ENCODE results near the gene ITGBL1.

The ITGBL1 gene

GRCh38 chr13:101626925-101627555, 174.6 kb downstream of the ITGBL1 start:
- Histone ChIP-seq H3K9me3 (replicated peaks; ENCODE audit: insufficient read depth, low read length) (no peaks in the 10 kb centered on the region), H3K27ac (ENCODE audit: low read length) (no peak overlapping the region), H3K9ac (ENCODE audit: low read length) (no peak overlapping the region), H3K4me2 (ENCODE audit: low read depth, low read length) (peak overlapping the region; percentile 52), H3K79me2 (ENCODE audit: low read length) (no peaks in the 10 kb centered on the region), H3F3A (ENCODE audit: insufficient read depth, low read length) (peaks cover 16% of the 10 kb centered on the region), H3K9me2 (replicated peaks; ENCODE audit: insufficient read depth, low read length) (no peaks in the 10 kb centered on the region), H3K36me3 (replicated peaks; ENCODE audit: insufficient read depth, low read length) (no peaks in the 10 kb centered on the region), H3K27me3 (replicated peaks; ENCODE audit: insufficient read depth, low read length) (peaks cover 45% of the 10 kb centered on the region), H4K20me1 (ENCODE audit: insufficient read depth, low read length) (peaks cover 6% of the 10 kb centered on the region; the same call in 1 of the 2 replicates), H3K4me1 (ENCODE audit: low read length) (peaks cover 14% of the 10 kb centered on the region), H3K4me3 (ENCODE audit: low read length) (no peak overlapping the region), H2AFZ (ENCODE audit: low read length) (no peak overlapping the region)
- no peak for TF ChIP-seq EZH2phosphoT487 (IDR thresholded peaks at IDR 0.05; ENCODE audit: low read length)
- TF ChIP-seq CTCF (IDR thresholded peaks at IDR 0.05; ENCODE audit: low read length) = no peak
- TF ChIP-seq EZH2 (optimal IDR thresholded peaks at IDR 0.05; ENCODE audit: low read depth, low read length) = no peak
- DNase-seq = peak; percentile 90

- peak; percentile 23 for DNase-seq
- Histone ChIP-seq H2AFZ (ENCODE audit: low read length) (no peak overlapping the region), H4K20me1 (ENCODE audit: insufficient read depth, low read length) (peaks cover 6% of the 10 kb centered on the region; the same call in 1 of the 2 replicates), H3K9ac (ENCODE audit: low read length) (no peak overlapping the region), H3K4me3 (ENCODE audit: low read length) (no peak overlapping the region), H3K27ac (ENCODE audit: low read length) (no peak overlapping the region), H3F3A (ENCODE audit: insufficient read depth, low read length) (peaks cover 16% of the 10 kb centered on the region), H3K36me3 (replicated peaks; ENCODE audit: insufficient read depth, low read length) (no peaks in the 10 kb centered on the region), H3K4me2 (ENCODE audit: low read depth, low read length) (peak overlapping the region; percentile 39), H3K79me2 (ENCODE audit: low read length) (no peaks in the 10 kb centered on the region), H3K9me3 (replicated peaks; ENCODE audit: insufficient read depth, low read length) (no peaks in the 10 kb centered on the region), H3K4me1 (ENCODE audit: low read length) (peaks cover 14% of the 10 kb centered on the region), H3K9me2 (replicated peaks; ENCODE audit: insufficient read depth, low read length) (no peaks in the 10 kb centered on the region), H3K27me3 (replicated peaks; ENCODE audit: insufficient read depth, low read length) (peaks cover 45% of the 10 kb centered on the region)
- TF ChIP-seq EZH2phosphoT487 (IDR thresholded peaks at IDR 0.05; ENCODE audit: low read length) = no peak
- TF ChIP-seq CTCF (IDR thresholded peaks at IDR 0.05; ENCODE audit: low read length) = no peak
- TF ChIP-seq EZH2 (optimal IDR thresholded peaks at IDR 0.05; ENCODE audit: low read depth, low read length) = no peak
Measured at GRCh38 chr13:101627556-101627943, 175.1 kb downstream of the ITGBL1 start.

GRCh38 chr13:101628900-101629299, 176.4 kb downstream of the ITGBL1 start:
- no peak for DNase-seq
- no peaks in the 10 kb centered on the region for H3K79me2 ChIP-seq (ENCODE audit: low read length)
- H4K20me1 ChIP-seq (ENCODE audit: insufficient read depth, low read length) = peaks cover 6% of the 10 kb centered on the region; the same call in 1 of the 2 replicates
- no peaks in the 10 kb centered on the region for H3K9me2 ChIP-seq (replicated peaks; ENCODE audit: insufficient read depth, low read length)
- peaks cover 16% of the 10 kb centered on the region for H3F3A ChIP-seq (ENCODE audit: insufficient read depth, low read length)
- peaks cover 14% of the 10 kb centered on the region for H3K4me1 ChIP-seq (ENCODE audit: low read length)
- TF ChIP-seq EZH2phosphoT487 (IDR thresholded peaks at IDR 0.05; ENCODE audit: low read length) = no peak
- no peak for TF ChIP-seq EZH2 (optimal IDR thresholded peaks at IDR 0.05; ENCODE audit: low read depth, low read length)
- no peak for TF ChIP-seq CTCF (IDR thresholded peaks at IDR 0.05; ENCODE audit: low read length)
- no peak overlapping the region for H3K9ac ChIP-seq (ENCODE audit: low read length)
- no peak overlapping the region for H2AFZ ChIP-seq (ENCODE audit: low read length)
- no peak overlapping the region for H3K4me3 ChIP-seq (ENCODE audit: low read length)
- H3K4me2 ChIP-seq (ENCODE audit: low read depth, low read length) = no peak overlapping the region
- no peaks in the 10 kb centered on the region for H3K36me3 ChIP-seq (replicated peaks; ENCODE audit: insufficient read depth, low read length)
- peaks cover 40% of the 10 kb centered on the region for H3K27me3 ChIP-seq (replicated peaks; ENCODE audit: insufficient read depth, low read length)
- no peak overlapping the region for H3K27ac ChIP-seq (ENCODE audit: low read length)
- no peaks in the 10 kb centered on the region for H3K9me3 ChIP-seq (replicated peaks; ENCODE audit: insufficient read depth, low read length)

Data from MM.1S (cell line).